ENCODE measurements around the gene DALRD3.

Gene DALRD3

GRCh38 chr3:49030321-49030720 lies 11.9 kb upstream of the DALRD3 start:
- H3K36me3 ChIP-seq (ENCODE audit: insufficient read depth) = no peaks in the 10 kb centered on the region
- H3K4me3 ChIP-seq (IDR thresholded peaks at IDR 0.05; ENCODE audit: insufficient read depth, low read depth, low read length) = no peak overlapping the region
- no peak overlapping the region for H2AFZ ChIP-seq (ENCODE audit: low read depth)
- H3K79me2 ChIP-seq (ENCODE audit: insufficient read depth, low read depth) = peaks cover 21% of the 10 kb centered on the region; the same call in 1 of the 2 replicates
- H3K4me2 ChIP-seq = no peak overlapping the region
- H3K9ac ChIP-seq = no peak overlapping the region
- H4K20me1 ChIP-seq (ENCODE audit: insufficient read depth) = no peaks in the 10 kb centered on the region
- no peak for TF ChIP-seq CTCF (conservative IDR thresholded peaks at IDR 0.05; ENCODE audit: low read depth, low read length)
- no peaks in the 10 kb centered on the region for H3K27me3 ChIP-seq (ENCODE audit: insufficient read depth, low read depth)
- peaks cover 18% of the 10 kb centered on the region for H3K4me1 ChIP-seq (ENCODE audit: low read depth, poor library complexity, severe bottlenecking)
- H3K27ac ChIP-seq = no peak overlapping the region

GRCh38 chr3:49029563-49029884 lies 11.1 kb upstream of the DALRD3 start:
- TF ChIP-seq CTCF (conservative IDR thresholded peaks at IDR 0.05; ENCODE audit: low read depth, low read length) = no peak
- peak overlapping the region; percentile 71; the same call in 1 of the 2 replicates for H3K27ac ChIP-seq
- no peaks in the 10 kb centered on the region for H3K27me3 ChIP-seq (ENCODE audit: insufficient read depth, low read depth)
- peaks cover 26% of the 10 kb centered on the region; the same call in 1 of the 2 replicates for H3K79me2 ChIP-seq (ENCODE audit: insufficient read depth, low read depth)
- H4K20me1 ChIP-seq (ENCODE audit: insufficient read depth) = no peaks in the 10 kb centered on the region
- H2AFZ ChIP-seq (ENCODE audit: low read depth) = no peak overlapping the region
- no peak overlapping the region for H3K9ac ChIP-seq
- no peaks in the 10 kb centered on the region for H3K36me3 ChIP-seq (ENCODE audit: insufficient read depth)
- peak overlapping the region; percentile 84; the same call in 1 of the 2 replicates for H3K4me2 ChIP-seq
- H3K4me1 ChIP-seq (ENCODE audit: low read depth, poor library complexity, severe bottlenecking) = peaks cover 18% of the 10 kb centered on the region
- H3K4me3 ChIP-seq (IDR thresholded peaks at IDR 0.05; ENCODE audit: insufficient read depth, low read depth, low read length) = no peak overlapping the region

GRCh38 chr3:49028673-49029562 lies 10.5 kb upstream of the DALRD3 start, which contains the start of gene IMPDH2:
IMPDH2 (minus strand) TSS chr3:49029398; CDS start chr3:49029350, 48 bp downstream.
- Histone ChIP-seq H3K4me1 (ENCODE audit: low read depth, poor library complexity, severe bottlenecking) (peaks cover 20% of the 10 kb centered on the region), H3K36me3 (ENCODE audit: insufficient read depth) (no peaks in the 10 kb centered on the region), H3K27ac (peak within 1 kb of the TSS; percentile 71), H4K20me1 (ENCODE audit: insufficient read depth) (no peaks in the 10 kb centered on the region), H2AFZ (ENCODE audit: low read depth) (peak within 1 kb of the TSS; percentile 34; the same call in 1 of the 2 replicates), H3K4me3 (IDR thresholded peaks at IDR 0.05; ENCODE audit: insufficient read depth, low read depth, low read length) (no peak within 1 kb of the TSS), H3K9ac (peak within 1 kb of the TSS; percentile 89), H3K79me2 (ENCODE audit: insufficient read depth, low read depth) (peaks cover 31% of the 10 kb centered on the region; the same call in 1 of the 2 replicates), H3K27me3 (ENCODE audit: insufficient read depth, low read depth) (no peaks in the 10 kb centered on the region), H3K4me2 (peak within 1 kb of the TSS; percentile 84)
- TF ChIP-seq CTCF (conservative IDR thresholded peaks at IDR 0.05; ENCODE audit: low read depth, low read length) = no peak

- Histone ChIP-seq H3K4me3 (IDR thresholded peaks at IDR 0.05; ENCODE audit: insufficient read depth, low read depth, low read length) (no peak overlapping the region), H3K4me1 (ENCODE audit: low read depth, poor library complexity, severe bottlenecking) (peaks cover 23% of the 10 kb centered on the region), H3K4me2 (peak overlapping the region; percentile 84), H3K27me3 (ENCODE audit: insufficient read depth, low read depth) (no peaks in the 10 kb centered on the region), H3K27ac (peak overlapping the region; percentile 71; the same call in 1 of the 2 replicates), H3K9ac (peak overlapping the region; percentile 89; the same call in 1 of the 2 replicates), H2AFZ (ENCODE audit: low read depth) (no peak overlapping the region), H4K20me1 (ENCODE audit: insufficient read depth) (no peaks in the 10 kb centered on the region), H3K36me3 (ENCODE audit: insufficient read depth) (no peaks in the 10 kb centered on the region), H3K79me2 (ENCODE audit: insufficient read depth, low read depth) (peaks cover 35% of the 10 kb centered on the region; the same call in 1 of the 2 replicates)
- no peak for TF ChIP-seq CTCF (conservative IDR thresholded peaks at IDR 0.05; ENCODE audit: low read depth, low read length)
Measured at GRCh38 chr3:49028298-49028672, 9.9 kb upstream of the DALRD3 start.

All from KMS-11 (cell line).